ENCODE measurements around the gene PDIA5. TPM values are rescaled to one million over a fixed set of nuclear protein-coding genes. Genes with fewer than 3 reads are reported as not detected.

The PDIA5 gene
- total RNA-seq, 1 experiment from 2014 or later, result 24.3 TPM

- Histone ChIP-seq H2AK5ac (ENCODE audit: insufficient read length, low read length) (no peak overlapping the region), H2BK15ac (ENCODE audit: low read depth, low read length) (no peak overlapping the region), H3K79me2 (ENCODE audit: insufficient read depth, low read length) (no peaks in the 10 kb centered on the region), H3K9ac (ENCODE audit: extremely low read depth, insufficient read length, low read length) (no peak overlapping the region), H3K27ac (ENCODE audit: insufficient read length, low read depth, low read length) (no peak overlapping the region), H3K27me3 (ENCODE audit: insufficient read depth, low read length) (no peaks in the 10 kb centered on the region), H3K4ac (ENCODE audit: low read depth, low read length) (no peak overlapping the region), H3K14ac (ENCODE audit: insufficient read depth, low read length) (no peak overlapping the region), H4K8ac (replicated peaks; ENCODE audit: insufficient read length, low read depth, low read length) (no peak overlapping the region), H3K9me3 (ENCODE audit: control insufficient read depth, low read depth, low read length) (no peaks in the 10 kb centered on the region), H3T11ph (ENCODE audit: low read length) (no peak overlapping the region), H4K20me1 (ENCODE audit: control insufficient read depth, insufficient read depth, insufficient read length) (no peaks in the 10 kb centered on the region), H4K5ac (ENCODE audit: insufficient read length, low read depth, low read length) (no peak overlapping the region), H2BK12ac (ENCODE audit: insufficient read length, low read depth, low read length) (no peak overlapping the region), H2BK5ac (ENCODE audit: insufficient read length, low read length) (no peak overlapping the region), H3K79me1 (ENCODE audit: insufficient read depth, low read depth, low read length, poor library complexity, severe bottlenecking) (no peaks in the 10 kb centered on the region), H3K4me1 (ENCODE audit: insufficient read depth, low read length) (no peaks in the 10 kb centered on the region), H2AFZ (ENCODE audit: low read length) (no peak overlapping the region), H3K23ac (ENCODE audit: insufficient read length, low read depth, low read length) (no peak overlapping the region), H3K18ac (ENCODE audit: insufficient read length, low read depth, low read length) (no peak overlapping the region), H2BK20ac (ENCODE audit: low read depth, low read length, poor library complexity, severe bottlenecking) (no peak overlapping the region), H3K4me2 (ENCODE audit: insufficient read depth, insufficient read length, low read length) (no peak overlapping the region), H2BK120ac (ENCODE audit: low read depth, low read length, poor library complexity, severe bottlenecking) (no peak overlapping the region), H3K23me2 (ENCODE audit: insufficient read length, low read depth, low read length, poor library complexity, severe bottlenecking) (no peaks in the 10 kb centered on the region), H3K56ac (ENCODE audit: insufficient read length, low read depth, low read length) (no peak overlapping the region), H4K91ac (ENCODE audit: insufficient read length, low read depth, low read length) (no peak overlapping the region)
- Mint-ChIP-seq H3K27me3 (ENCODE audit: low read depth) (no peaks in the 10 kb centered on the region), H3K36me3 (ENCODE audit: insufficient read depth in 1 of 3, low read depth in 3 of 3) (peaks cover 14 to 45% (median 20%) of the 10 kb centered on the region in 3 experiments; a peak in 6 of 7 replicates), H3K9me3 (no peaks in the 10 kb centered on the region), H3K4me3 (no peak overlapping the region), H3K27ac (no peak overlapping the region), H3K4me1 (peaks cover 3 to 12% of the 10 kb centered on the region in 2 experiments; a peak in 3 of 4 replicates)
- DNase-seq, result no peak
- no peak for TF ChIP-seq CTCF (conservative IDR thresholded peaks at IDR 0.05)
- whole genome bisulfite sequencing (ENCODE audit: extremely low coverage, insufficient read length, low lambda C conversion rate), result no CpG with 5 or more reads among the region's 3 CpGs
These were observed 59.8 kb downstream of the PDIA5 start for GRCh38 chr3:123126653-123127052.

Measured in H9 (cell line).